ENCODE results near the gene TXNDC9.
"Not testable (repeated sequence)": the region's sequence is repeated elsewhere in the genome, so short reads cannot be mapped to it uniquely, and the experiment has no call there.

GRCh38 chr2:99317873-99318200, 18.3 kb downstream of the TXNDC9 start:
- TF ChIP-seq POLR2A, POLR2AphosphoS5 (IDR thresholded peaks at IDR 0.05; ENCODE audit: low read depth, low read length): not testable (repeated sequence)

Measured in GM12892 (cell line).